Measurements from ENCODE around the gene CDK14.

Gene CDK14

DNA sequence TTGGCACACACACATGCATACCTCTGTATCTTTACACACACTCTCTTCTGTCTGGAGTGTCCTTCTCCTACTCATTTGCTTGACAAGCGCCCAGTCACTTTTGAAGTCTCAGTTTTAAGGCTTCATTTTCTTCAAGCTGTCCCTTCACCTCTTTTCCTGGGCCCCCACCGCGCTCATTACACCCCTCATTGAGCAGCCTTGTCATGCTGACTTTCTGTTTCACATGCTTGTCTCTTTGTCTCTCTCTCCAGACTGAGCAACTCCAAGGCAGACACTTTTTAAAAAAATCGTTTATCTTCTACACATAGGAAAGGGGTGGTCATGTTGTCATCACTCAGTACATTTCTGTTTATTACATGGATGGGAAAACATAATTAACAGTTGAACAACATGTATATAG lies 442.9 kb downstream of the CDK14 start:
- TF ChIP-seq, protein P1, sequence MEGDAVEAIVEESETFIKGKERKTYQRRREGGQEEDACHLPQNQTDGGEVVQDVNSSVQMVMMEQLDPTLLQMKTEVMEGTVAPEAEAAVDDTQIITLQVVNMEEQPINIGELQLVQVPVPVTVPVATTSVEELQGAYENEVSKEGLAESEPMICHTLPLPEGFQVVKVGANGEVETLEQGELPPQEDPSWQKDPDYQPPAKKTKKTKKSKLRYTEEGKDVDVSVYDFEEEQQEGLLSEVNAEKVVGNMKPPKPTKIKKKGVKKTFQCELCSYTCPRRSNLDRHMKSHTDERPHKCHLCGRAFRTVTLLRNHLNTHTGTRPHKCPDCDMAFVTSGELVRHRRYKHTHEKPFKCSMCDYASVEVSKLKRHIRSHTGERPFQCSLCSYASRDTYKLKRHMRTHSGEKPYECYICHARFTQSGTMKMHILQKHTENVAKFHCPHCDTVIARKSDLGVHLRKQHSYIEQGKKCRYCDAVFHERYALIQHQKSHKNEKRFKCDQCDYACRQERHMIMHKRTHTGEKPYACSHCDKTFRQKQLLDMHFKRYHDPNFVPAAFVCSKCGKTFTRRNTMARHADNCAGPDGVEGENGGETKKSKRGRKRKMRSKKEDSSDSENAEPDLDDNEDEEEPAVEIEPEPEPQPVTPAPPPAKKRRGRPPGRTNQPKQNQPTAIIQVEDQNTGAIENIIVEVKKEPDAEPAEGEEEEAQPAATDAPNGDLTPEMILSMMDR (IDR thresholded peaks at IDR 0.05; ENCODE audit: insufficient read depth, low read depth, low read length, missing control alignments): no peak
- no peak overlapping the region for H3K4me3 ChIP-seq (ENCODE audit: low read depth, low read length)
- DNase-seq (ENCODE audit: low read depth): peak; percentile 60

DNA sequence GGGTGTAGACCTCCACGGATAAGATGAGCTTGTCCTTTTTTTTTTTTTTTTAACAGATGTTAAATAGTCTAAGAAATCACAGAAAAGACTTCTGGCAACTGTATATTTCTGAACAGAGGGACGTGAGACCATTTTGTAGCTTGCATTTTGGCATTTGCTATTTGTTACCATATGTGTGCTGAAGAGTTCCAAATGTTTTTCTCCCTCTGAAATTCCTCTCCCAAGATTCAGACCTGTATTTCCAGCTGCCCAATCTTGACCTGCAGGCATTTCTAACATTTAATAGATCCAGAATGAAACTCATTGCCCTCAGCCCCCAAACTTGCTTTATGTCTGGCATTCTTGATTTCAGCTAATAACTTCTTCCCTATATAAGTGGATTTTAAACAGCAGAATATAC lies 445.0 kb downstream of the CDK14 start:
- no peak overlapping the region for H3K4me3 ChIP-seq (ENCODE audit: low read depth, low read length)
- DNase-seq (ENCODE audit: low read depth): no peak
- TF ChIP-seq, protein P1 (IDR thresholded peaks at IDR 0.05; ENCODE audit: insufficient read depth, low read depth, low read length, missing control alignments): no peak

DNA sequence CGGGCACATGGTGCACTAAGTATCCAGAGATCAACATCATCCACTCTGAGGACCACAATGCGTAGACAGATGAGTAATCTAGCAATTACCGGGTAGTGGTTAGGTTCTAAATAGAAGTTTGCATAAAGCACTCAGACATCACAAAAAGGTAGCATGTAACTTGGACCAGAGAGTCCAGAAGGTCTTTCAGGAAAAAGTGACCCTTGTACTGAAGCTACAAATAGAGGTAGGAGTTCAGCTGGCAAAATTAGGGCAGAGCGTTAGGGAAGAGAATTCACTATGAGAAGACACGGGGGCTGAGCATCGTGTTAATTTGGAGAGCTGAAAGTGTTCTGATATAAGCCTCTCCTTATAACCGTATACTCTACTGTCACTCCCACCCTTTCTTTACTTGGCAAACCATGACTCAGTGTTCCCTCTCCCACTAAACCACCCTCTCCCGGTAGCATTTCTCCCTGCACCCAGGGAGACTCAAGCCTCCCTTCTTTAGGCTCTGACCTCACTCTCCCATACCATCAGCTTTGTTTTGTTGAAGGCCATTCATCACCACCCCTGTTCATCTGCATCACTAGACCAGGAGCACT lies 445.9 kb downstream of the CDK14 start:
- TF ChIP-seq, protein P1 (IDR thresholded peaks at IDR 0.05; ENCODE audit: insufficient read depth, low read depth, low read length, missing control alignments): no peak
- H3K4me3 ChIP-seq (ENCODE audit: low read depth, low read length): no peak overlapping the region
- no peak for DNase-seq (ENCODE audit: low read depth)

DNA sequence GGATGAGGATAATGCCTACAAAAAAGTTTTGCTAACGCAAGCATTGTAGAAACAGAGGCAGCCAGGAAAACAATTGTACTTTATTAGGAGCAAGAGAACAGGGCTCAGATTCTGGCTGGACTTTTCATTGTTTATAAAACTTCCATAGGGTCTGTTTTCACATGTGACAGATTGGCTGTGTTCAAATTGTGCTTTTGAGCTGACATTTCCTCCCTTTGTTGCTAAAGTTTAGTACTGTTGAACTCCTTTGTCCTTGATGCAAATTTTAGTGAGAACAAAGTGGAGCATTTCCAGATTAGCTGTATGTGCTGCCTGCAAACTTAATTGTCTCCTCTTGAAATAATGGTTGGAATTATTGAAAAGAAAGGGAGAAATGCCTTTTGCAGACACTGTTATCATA lies 447.1 kb downstream of the CDK14 start:
- DNase-seq (ENCODE audit: low read depth): no peak
- TF ChIP-seq, protein P1 (IDR thresholded peaks at IDR 0.05; ENCODE audit: insufficient read depth, low read depth, low read length, missing control alignments): no peak
- no peak overlapping the region for H3K4me3 ChIP-seq (ENCODE audit: low read depth, low read length)

DNA sequence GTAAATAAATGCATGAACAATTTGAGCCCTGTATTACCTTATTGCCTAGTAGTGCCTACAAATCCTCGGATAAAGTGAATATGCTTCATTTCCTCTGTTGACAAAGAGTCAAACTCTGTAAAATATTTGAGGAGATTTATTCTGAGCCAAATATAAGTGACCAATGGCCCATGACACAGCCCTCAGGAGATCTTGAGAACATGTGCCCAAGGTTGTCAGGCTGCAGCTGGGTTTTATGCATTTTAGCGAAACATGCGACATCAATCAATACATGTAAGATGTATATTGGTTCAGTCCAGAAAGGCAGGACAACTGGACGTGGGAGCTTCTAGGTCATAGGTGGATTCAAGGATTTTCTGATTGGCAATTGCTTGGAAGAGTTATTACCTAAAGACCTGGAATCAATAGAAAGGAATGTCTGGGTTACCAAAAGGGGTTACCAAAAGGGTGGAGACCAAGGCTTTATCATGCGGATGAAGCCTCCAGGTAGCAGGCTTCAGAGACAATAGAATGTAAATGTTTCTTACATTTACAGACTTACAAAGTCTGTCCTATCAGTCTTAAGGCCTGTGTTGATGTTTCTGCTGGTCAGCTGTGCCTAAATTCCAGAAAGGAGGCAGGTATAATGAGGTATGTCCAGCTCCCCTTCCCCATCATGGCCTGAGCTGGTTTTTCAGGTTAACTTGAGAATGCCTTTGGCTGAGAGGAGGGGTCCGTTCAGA lies 448.0 kb downstream of the CDK14 start:
- TF ChIP-seq, protein P1 (IDR thresholded peaks at IDR 0.05; ENCODE audit: insufficient read depth, low read depth, low read length, missing control alignments): no peak
- no peak for DNase-seq (ENCODE audit: low read depth)
- no peak overlapping the region for H3K4me3 ChIP-seq (ENCODE audit: low read depth, low read length)

DNA sequence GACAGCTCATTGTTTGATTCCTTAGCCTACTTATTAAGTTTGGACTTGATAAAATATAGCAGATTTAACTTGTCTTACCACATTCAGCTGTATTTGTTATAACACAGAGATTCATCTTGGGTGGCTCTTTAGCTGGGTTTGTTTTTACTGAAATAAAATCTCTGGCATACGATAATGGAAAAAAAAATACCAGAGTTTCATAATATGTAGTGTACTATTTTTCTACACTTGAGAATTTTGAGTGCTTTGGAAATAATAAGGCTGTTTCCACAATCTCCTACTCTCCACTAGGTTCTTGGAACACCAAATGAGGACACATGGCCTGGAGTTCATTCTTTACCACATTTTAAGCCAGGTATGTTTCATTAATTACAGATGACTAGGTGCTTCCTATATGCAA lies 449.5 kb downstream of the CDK14 start:
- TF ChIP-seq, protein P1 (IDR thresholded peaks at IDR 0.05; ENCODE audit: insufficient read depth, low read depth, low read length, missing control alignments): no peak
- DNase-seq (ENCODE audit: low read depth): no peak
- no peak overlapping the region for H3K4me3 ChIP-seq (ENCODE audit: low read depth, low read length)

Measured in GM12865 (cell line).